Parathyroid adenoma (tissue), 2 donors: ENCODE measurements around the gene HSD17B1.

ENCODE experiments used
- H2AFZ ChIP-seq: fragments of 300-600 bp; sonication (generic); one replicate; pipeline ENCODE4 v1.7.0; 2017; ENCODE audit warnings: antibody characterized with exemption, mild to moderate bottlenecking
- H3K27ac ChIP-seq: fragments of 300-600 bp; sonication (generic); one replicate; pipeline ENCODE4 v1.7.0; 2017
- H3K27me3 ChIP-seq: fragments of 300-600 bp; sonication (generic); one replicate; pipeline ENCODE4 v1.7.0; 2017; ENCODE audit warnings: low read length; ENCODE audit not compliant: control insufficient read depth, insufficient read depth
- H3K36me3 ChIP-seq: fragments of 300-600 bp; sonication (generic); one replicate; pipeline ENCODE4 v1.7.0; 2017; ENCODE audit warnings: low read length; ENCODE audit not compliant: control insufficient read depth, insufficient read depth
- H3K4me1 ChIP-seq: fragments of 300-600 bp; sonication (generic); one replicate; pipeline ENCODE4 v1.7.0; 2017; ENCODE audit warnings: control low read depth
- H3K4me2 ChIP-seq: fragments of 300-600 bp; sonication (generic); one replicate; pipeline ENCODE4 v1.7.0; 2017; ENCODE audit warnings: low read length
- H3K4me3 ChIP-seq: fragments of 300-600 bp; sonication (generic); one replicate; pipeline ENCODE4 v1.7.0; 2017; ENCODE audit warnings: low read depth, low read length
- H3K79me2 ChIP-seq: fragments of 300-600 bp; sonication (generic); one replicate; pipeline ENCODE4 v1.7.0; 2017; ENCODE audit warnings: control low read depth
- H3K9ac ChIP-seq: fragments of 300-600 bp; sonication (generic); one replicate; pipeline ENCODE4 v1.7.0; 2017; ENCODE audit warnings: mild to moderate bottlenecking
- H3K9me3 ChIP-seq: fragments of 300-600 bp; sonication (generic); one replicate; pipeline ENCODE4 v1.7.0; 2017; ENCODE audit warnings: low read length; ENCODE audit not compliant: control insufficient read depth
- TF ChIP-seq, protein P1 (sequence below): fragments of 300-600 bp; sonication (generic); IDR thresholded peaks from one replicate; pipeline ENCODE4 v1.7.0; 2017; ENCODE audit warnings: antibody characterized with exemption, mild to moderate bottlenecking
- donor health status: primary hyperparathyroidism.

HSD17B1 gene

DNA sequence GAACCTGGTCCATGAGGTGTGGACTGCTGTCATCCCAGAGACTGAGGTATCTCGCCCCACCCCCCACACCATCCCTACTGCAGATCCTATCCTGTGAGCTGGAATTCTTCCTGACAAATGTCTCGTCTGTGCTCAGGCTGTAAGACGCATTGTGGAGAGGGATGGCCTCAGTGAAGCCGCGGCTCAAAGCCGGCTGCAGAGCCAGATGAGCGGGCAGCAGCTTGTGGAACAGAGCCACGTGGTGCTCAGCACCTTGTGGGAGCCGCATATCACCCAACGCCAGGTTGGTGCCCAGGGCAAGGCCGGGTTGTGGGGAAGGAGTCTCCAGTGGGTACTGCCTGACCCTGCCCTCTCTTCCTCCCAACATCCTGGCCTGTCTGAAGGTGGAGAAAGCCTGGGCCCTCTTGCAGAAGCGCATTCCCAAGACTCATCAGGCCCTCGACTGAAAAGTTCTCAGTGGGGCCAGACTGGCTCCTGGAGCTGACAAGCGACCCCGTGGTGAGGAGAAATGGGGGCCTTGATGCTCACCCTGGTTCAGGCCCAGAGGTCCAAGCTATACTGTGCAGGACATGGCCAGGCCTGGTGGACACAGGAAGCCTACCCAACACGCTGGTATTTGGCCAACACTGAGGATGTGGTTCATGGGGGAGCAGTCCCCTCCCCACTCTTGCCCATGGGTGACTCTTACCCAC, 12.9 kb downstream of the HSD17B1 start:
- TF ChIP-seq, protein P1, sequence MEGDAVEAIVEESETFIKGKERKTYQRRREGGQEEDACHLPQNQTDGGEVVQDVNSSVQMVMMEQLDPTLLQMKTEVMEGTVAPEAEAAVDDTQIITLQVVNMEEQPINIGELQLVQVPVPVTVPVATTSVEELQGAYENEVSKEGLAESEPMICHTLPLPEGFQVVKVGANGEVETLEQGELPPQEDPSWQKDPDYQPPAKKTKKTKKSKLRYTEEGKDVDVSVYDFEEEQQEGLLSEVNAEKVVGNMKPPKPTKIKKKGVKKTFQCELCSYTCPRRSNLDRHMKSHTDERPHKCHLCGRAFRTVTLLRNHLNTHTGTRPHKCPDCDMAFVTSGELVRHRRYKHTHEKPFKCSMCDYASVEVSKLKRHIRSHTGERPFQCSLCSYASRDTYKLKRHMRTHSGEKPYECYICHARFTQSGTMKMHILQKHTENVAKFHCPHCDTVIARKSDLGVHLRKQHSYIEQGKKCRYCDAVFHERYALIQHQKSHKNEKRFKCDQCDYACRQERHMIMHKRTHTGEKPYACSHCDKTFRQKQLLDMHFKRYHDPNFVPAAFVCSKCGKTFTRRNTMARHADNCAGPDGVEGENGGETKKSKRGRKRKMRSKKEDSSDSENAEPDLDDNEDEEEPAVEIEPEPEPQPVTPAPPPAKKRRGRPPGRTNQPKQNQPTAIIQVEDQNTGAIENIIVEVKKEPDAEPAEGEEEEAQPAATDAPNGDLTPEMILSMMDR = no peak
- Histone ChIP-seq H3K36me3 (no peaks in the 10 kb centered on the region), H3K9ac (no peak overlapping the region), H3K27me3 (no peaks in the 10 kb centered on the region), H3K4me1 (peaks cover 24% of the 10 kb centered on the region), H3K27ac (peak overlapping the region; percentile 87), H3K9me3 (no peaks in the 10 kb centered on the region), H3K4me2 (peak overlapping the region; percentile 98), H3K79me2 (peaks cover 29% of the 10 kb centered on the region), H2AFZ (no peak overlapping the region), H3K4me3 (no peak overlapping the region)

DNA sequence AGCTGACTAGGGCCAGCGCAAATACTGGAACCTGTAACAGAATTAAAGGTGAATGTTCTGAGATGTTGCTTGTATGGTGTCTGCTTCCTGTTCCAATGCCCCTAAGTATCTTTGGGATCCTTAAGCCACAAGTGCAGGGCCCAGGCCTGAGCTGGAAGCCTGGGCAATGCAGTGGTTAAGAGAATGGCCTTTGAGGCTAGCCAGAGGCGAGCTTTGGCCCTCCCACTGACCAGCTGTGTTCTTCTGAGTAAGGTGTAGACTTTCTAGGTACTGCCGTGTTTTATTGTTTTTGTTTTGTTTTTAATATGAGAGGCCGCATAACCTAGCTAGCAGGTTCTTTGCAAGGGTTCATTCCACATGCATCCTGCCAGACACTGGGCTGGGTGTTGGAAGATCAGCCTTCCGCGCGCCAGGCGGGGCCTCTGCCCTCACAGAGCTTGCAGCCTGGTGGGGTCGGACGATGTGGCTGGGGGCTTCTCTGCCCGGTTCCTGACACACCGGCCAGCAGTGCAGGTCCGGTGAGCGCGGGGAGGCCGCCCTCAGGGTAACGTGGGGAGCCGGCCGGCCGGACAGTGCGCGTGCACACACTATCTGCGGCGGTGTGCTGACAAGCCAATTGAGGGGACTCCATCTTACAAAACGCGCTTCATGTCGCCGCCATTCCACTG, 13.6 kb downstream of the HSD17B1 start:
- Histone ChIP-seq H3K9ac (peak overlapping the region; percentile 72), H2AFZ (peak overlapping the region; percentile 96), H3K4me1 (peaks cover 24% of the 10 kb centered on the region), H3K4me2 (peak overlapping the region; percentile 98), H3K36me3 (no peaks in the 10 kb centered on the region), H3K9me3 (no peaks in the 10 kb centered on the region), H3K27me3 (no peaks in the 10 kb centered on the region), H3K27ac (peak overlapping the region; percentile 87), H3K4me3 (peak overlapping the region; percentile 80), H3K79me2 (peaks cover 29% of the 10 kb centered on the region)
- TF ChIP-seq, protein P1 = no peak

GRCh38 chr17:42566883-42567573, 14.3 kb downstream of the HSD17B1 start, which contains the start of gene MLX:
Gene MLX, plus strand, starts transcription at chr17:42567100. Its CDS starts 25 bp downstream, at chr17:42567125.
- TF ChIP-seq, protein P1 = no peak
- Histone ChIP-seq H2AFZ (peak within 1 kb of the TSS; percentile 96), H3K4me2 (peak within 1 kb of the TSS; percentile 98), H3K9ac (peak within 1 kb of the TSS; percentile 72), H3K79me2 (peaks cover 28% of the 10 kb centered on the region), H3K27ac (peak within 1 kb of the TSS; percentile 87), H3K4me3 (peak within 1 kb of the TSS; percentile 80), H3K27me3 (no peaks in the 10 kb centered on the region), H3K36me3 (no peaks in the 10 kb centered on the region), H3K9me3 (no peaks in the 10 kb centered on the region), H3K4me1 (peaks cover 24% of the 10 kb centered on the region)

DNA sequence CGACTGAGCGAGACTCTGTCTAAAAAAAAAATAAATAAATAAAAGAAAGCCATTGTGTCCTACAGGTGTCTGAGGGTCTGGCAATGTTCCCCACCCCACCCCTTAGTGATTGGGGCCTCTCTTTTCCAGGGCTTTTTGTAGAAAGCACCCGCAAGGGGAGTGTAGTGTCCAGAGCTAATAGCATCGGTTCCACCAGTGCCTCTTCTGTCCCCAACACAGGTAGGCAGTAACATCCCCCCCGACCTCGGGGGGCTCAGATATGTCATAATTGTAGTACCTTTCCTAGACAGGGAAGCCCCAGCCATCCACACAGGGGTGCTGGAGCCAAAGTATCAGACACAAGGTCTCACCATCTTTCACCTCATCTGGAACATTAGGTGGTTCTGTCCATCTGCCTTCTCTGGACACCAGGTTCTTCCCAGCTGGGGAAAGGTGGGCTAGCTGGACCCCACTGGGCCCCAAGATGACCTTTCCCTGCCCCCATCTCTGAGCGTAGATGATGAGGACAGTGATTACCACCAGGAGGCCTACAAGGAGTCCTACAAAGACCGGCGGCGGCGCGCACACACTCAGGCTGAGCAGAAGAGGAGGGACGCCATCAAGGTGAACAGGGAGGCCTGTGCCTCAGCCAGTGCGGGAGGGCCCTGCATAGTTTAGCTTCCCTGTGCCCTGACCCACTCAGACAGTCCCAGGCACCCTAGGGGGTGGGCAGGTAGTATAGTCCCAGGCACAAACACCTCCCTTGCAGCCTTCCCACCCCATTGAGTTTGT, 15.8 kb downstream of the HSD17B1 start:
- Histone ChIP-seq H3K27ac (no peak overlapping the region), H3K4me2 (no peak overlapping the region), H3K79me2 (peaks cover 13% of the 10 kb centered on the region), H2AFZ (no peak overlapping the region), H3K36me3 (no peaks in the 10 kb centered on the region), H3K9me3 (no peaks in the 10 kb centered on the region), H3K27me3 (no peaks in the 10 kb centered on the region), H3K4me3 (no peak overlapping the region), H3K9ac (no peak overlapping the region), H3K4me1 (peaks cover 16% of the 10 kb centered on the region)
- TF ChIP-seq, protein P1 = no peak
